HepG2 (cell line): ENCODE measurements around the gene ANXA9. TPM values are rescaled to one million over a fixed set of nuclear protein-coding genes. Genes with fewer than 3 reads are reported as not detected.

Source experiments
- ATAC-seq: fragments of 200-7000 bp; cut with Tn5 transposase; 3 replicates; pipeline ENCODE4 v1.9.1; 2020; ENCODE audit warnings: mild to moderate bottlenecking, moderate library complexity
- BruUV-seq: library from RNA; stranded (reverse); fragments of 400-500 nt; replicated peaks from 2 replicates; lab custom pipeline; 2021; lab: Mats Ljungman, UMichigan
- CTCF ChIA-PET: fragments of 300-600 bp; formaldehyde crosslinking; extraction: SDS; loops from one replicate; lab custom pipeline; 2021; ENCODE audit warnings: low total read pairs, inconsistent platforms, low intra/inter-chr PET ratio; lab: Yijun Ruan, JAX
- POLR2A ChIA-PET: fragments of 350-600 bp; sonication (Branson Sonifier 250); formaldehyde crosslinking; loops from one replicate; lab custom pipeline; 2020; ENCODE audit warnings: antibody characterized with exemption, inconsistent platforms; lab: Yijun Ruan, JAX
- DNase-seq: peaks from one replicate; pipeline ENCODE4 v3.0.0-alpha.2; 2015; ENCODE audit warnings: low spot score
- FAIRE-seq: peaks from 3 replicates; lab custom pipeline; 2011; peaks lifted over from hg19 to GRCh38; lab: Jason Lieb, UNC
- H2AFZ ChIP-seq: one replicate; pipeline ENCODE4 v1.6.1; 2011; ENCODE audit warnings: low read length, inconsistent platforms
- H3K27ac ChIP-seq: fragments of 300-600 bp; 3 replicates; pipeline ENCODE4 v1.8.0; 2011; ENCODE audit warnings: mixed run types, mild to moderate bottlenecking, mixed read lengths, low read length, inconsistent platforms; ENCODE audit not compliant: insufficient read depth; ENCODE audit errors: extremely low read length
- H3K27me3 ChIP-seq, 2 experiments: fragments of 200-600 bp in 1 of 2; 2 replicates in 1 of 2; 3 replicates in 1 of 2; pipeline versions ENCODE4 v1.6.0 to v1.8.0; 2011; ENCODE audit warnings: low read length in 2 of 2, mild to moderate bottlenecking in 2 of 2, moderate library complexity in 2 of 2, inconsistent platforms in 1 of 2; ENCODE audit not compliant: insufficient read depth in 2 of 2, control insufficient read depth in 1 of 2
- H3K36me3 ChIP-seq, 2 experiments: fragments of 200-600 bp in 1 of 2; replicated peaks in 1 of 2; 2 replicates in 1 of 2; 3 replicates in 1 of 2; pipeline versions ENCODE4 v1.5.1 to v1.8.0; 2011; ENCODE audit warnings: low read length in 2 of 2, inconsistent platforms in 1 of 2; ENCODE audit not compliant: insufficient read depth in 2 of 2, control insufficient read depth in 1 of 2
- H3K4me1 ChIP-seq: 2 replicates; pipeline ENCODE4 v1.5.1; 2012; ENCODE audit warnings: low read length, inconsistent platforms; ENCODE audit not compliant: insufficient read depth
- H3K4me2 ChIP-seq: 2 replicates; pipeline ENCODE4 v1.6.0; 2011; ENCODE audit warnings: low read depth, low read length, inconsistent platforms
- H3K4me3 ChIP-seq, 3 experiments: fragments of 200-600 bp in 1 of 3; sonication (generic), shearing (Covaris generic) in 1 of 3; replicated peaks in 1 of 3; 2 replicates each; pipeline ENCODE4 v1.5.1; 2011 to 2016; ENCODE audit warnings: low read length in 3 of 3, inconsistent platforms in 2 of 3, low read depth in 2 of 3, mild to moderate bottlenecking in 2 of 3, control low read depth in 1 of 3, mixed read lengths in 1 of 3; ENCODE audit not compliant: insufficient read depth in 1 of 3
- H3K79me2 ChIP-seq: one replicate; pipeline ENCODE4 v1.6.1; 2011; ENCODE audit warnings: low read length, inconsistent platforms; ENCODE audit not compliant: insufficient read depth
- H3K9ac ChIP-seq: 2 replicates; pipeline ENCODE4 v1.6.0; 2011; ENCODE audit warnings: mild to moderate bottlenecking, low read depth, low read length, inconsistent platforms; ENCODE audit not compliant: insufficient read depth
- H3K9me3 ChIP-seq: 2 replicates; pipeline ENCODE4 v1.5.1; 2012; ENCODE audit warnings: mild to moderate bottlenecking, low read length
- H4K20me1 ChIP-seq: 2 replicates; pipeline ENCODE4 v1.6.0; 2011; ENCODE audit warnings: inconsistent platforms, mild to moderate bottlenecking, low read length, moderate library complexity; ENCODE audit not compliant: insufficient read depth
- ATAD3A ChIP-seq: sonication (generic); formaldehyde crosslinking; IDR thresholded peaks from 2 replicates; pipeline ENCODE4 v1.4.0; 2020; ENCODE audit warnings: missing genetic modification reagents
- CSRNP1 ChIP-seq: sonication (generic); formaldehyde crosslinking; IDR thresholded peaks from 2 replicates; pipeline ENCODE4 v1.8.1; 2023; ENCODE audit warnings: mild to moderate bottlenecking, missing genetic modification reagents
- HMGA1 ChIP-seq: sonication (generic); formaldehyde crosslinking; conservative IDR thresholded peaks from 2 replicates; pipeline ENCODE4 v1.4.0; 2020; ENCODE audit warnings: missing genetic modification reagents
- NFIB ChIP-seq: sonication (generic); formaldehyde crosslinking; IDR thresholded peaks from 2 replicates; pipeline ENCODE4 v1.9.0; 2021; ENCODE audit warnings: missing genetic modification reagents, mild to moderate bottlenecking, borderline replicate concordance
- NFYC ChIP-seq: IDR thresholded peaks from 2 replicates; pipeline ENCODE4 v1.6.1; 2016; ENCODE audit warnings: missing genetic modification reagents, missing compliant biosample characterization
- NONO ChIP-seq, 2 experiments: fragments of 450-650 bp in 1 of 2; sonication (generic) in 1 of 2; formaldehyde crosslinking in 1 of 2; IDR thresholded peaks in 1 of 2; conservative IDR thresholded peaks in 1 of 2; 2 replicates each; pipeline versions ENCODE4 v1.6.1 to v1.8.0; 2017 to 2022; ENCODE audit warnings: mild to moderate bottlenecking in 1 of 2, missing genetic modification reagents in 1 of 2, moderate library complexity in 1 of 2
- NR2C2 ChIP-seq: sonication (generic); formaldehyde crosslinking; IDR thresholded peaks from 2 replicates; pipeline ENCODE4 v1.4.0; 2020; ENCODE audit warnings: missing genetic modification reagents, mild to moderate bottlenecking, moderate library complexity, borderline replicate concordance
- PRMT3 ChIP-seq: sonication (generic); formaldehyde crosslinking; IDR thresholded peaks from 2 replicates; pipeline ENCODE4 v1.8.1; 2022; ENCODE audit warnings: low read depth, mild to moderate bottlenecking, moderate library complexity, missing genetic modification reagents, borderline replicate concordance
- RBFOX2 ChIP-seq: fragments of 200-400 bp; formaldehyde crosslinking; IDR thresholded peaks from 2 replicates; pipeline ENCODE4 v1.6.1; 2017; ENCODE audit warnings: low read depth, mild to moderate bottlenecking, low read length
- SMARCC2 ChIP-seq: fragments of 450-650 bp; IDR thresholded peaks from 2 replicates; pipeline ENCODE4 v1.6.1; 2017; ENCODE audit warnings: antibody characterized with exemption, mild to moderate bottlenecking
- ZNF484 ChIP-seq: sonication (generic); formaldehyde crosslinking; IDR thresholded peaks from 2 replicates; pipeline ENCODE4 v1.5.1; 2020; ENCODE audit warnings: mild to moderate bottlenecking, low read depth, missing genetic modification reagents, borderline replicate concordance
- ZNF660 ChIP-seq: sonication (generic); formaldehyde crosslinking; IDR thresholded peaks from 2 replicates; pipeline ENCODE4 v1.5.1; 2020; ENCODE audit warnings: mild to moderate bottlenecking, low read depth, missing genetic modification reagents, borderline replicate concordance
- ZNF678 ChIP-seq: sonication (generic); formaldehyde crosslinking; IDR thresholded peaks from 2 replicates; pipeline ENCODE4 v1.4.0; 2020; ENCODE audit warnings: mild to moderate bottlenecking, missing genetic modification reagents
- ZNF839 ChIP-seq: sonication (generic); formaldehyde crosslinking; IDR thresholded peaks from 2 replicates; pipeline ENCODE4 v1.4.0; 2020; ENCODE audit warnings: missing genetic modification reagents, mild to moderate bottlenecking, borderline replicate concordance
- WGBS: methylation state at CpG from one replicate; pipeline ENCODE4 v1.1.6; 2017; ENCODE audit warnings: low lambda C conversion rate; 5-methylcytosine and 5-hydroxymethylcytosine counted together
- in situ Hi-C: cut with HindIII; loops from 2 replicates; pipeline ENCODE4 v1.10.0; 2017; ENCODE audit warnings: low pct_unique_long_range_greater_than_20kb; ENCODE audit not compliant: extremely low pct_ligation_motif_present
- intact Hi-C: fragments of 100-400 bp; cut with micrococcal nuclease; formaldehyde crosslinking; loops from one replicate; pipeline ENCODE4 v1.10.0; 2022; ENCODE audit not compliant: unreplicated experiment
- polyA plus RNA-seq, 8 experiments: library from polyadenylated mRNA; depleted of rRNA in 3 of 8; stranded (reverse) in 7 of 8; unstranded in 1 of 8; fragments of >200 nt; fragmentation: Illumina TruSeq in 4 of 8; extraction: Trizol in 4 of 8; gene quantifications; 2 replicates each; pipeline versions ENCODE4 v1.2.1 to v1.2.3, GENCODE V29; 2011 to 2016; ENCODE audit warnings: low read depth in 4 of 8, missing spikeins in 1 of 8, mixed read lengths in 1 of 8; ENCODE audit not compliant: insufficient read depth in 1 of 8
- total RNA-seq, 5 experiments: library from RNA; depleted of rRNA; stranded (reverse); fragments of >200 nt; fragmentation: Illumina TruSeq; extraction: Trizol; gene quantifications; 2 replicates each; pipeline ENCODE4 v1.2.3, GENCODE V29; 2016; ENCODE audit warnings: low read depth in 1 of 5

Gene ANXA9
- total and polyA plus RNA-seq, 2 of the 13 experiments (the other 11 are each of a cell fraction or from before 2014, with no cell fraction given) = 13.3 to 23.9 TPM

DNA sequence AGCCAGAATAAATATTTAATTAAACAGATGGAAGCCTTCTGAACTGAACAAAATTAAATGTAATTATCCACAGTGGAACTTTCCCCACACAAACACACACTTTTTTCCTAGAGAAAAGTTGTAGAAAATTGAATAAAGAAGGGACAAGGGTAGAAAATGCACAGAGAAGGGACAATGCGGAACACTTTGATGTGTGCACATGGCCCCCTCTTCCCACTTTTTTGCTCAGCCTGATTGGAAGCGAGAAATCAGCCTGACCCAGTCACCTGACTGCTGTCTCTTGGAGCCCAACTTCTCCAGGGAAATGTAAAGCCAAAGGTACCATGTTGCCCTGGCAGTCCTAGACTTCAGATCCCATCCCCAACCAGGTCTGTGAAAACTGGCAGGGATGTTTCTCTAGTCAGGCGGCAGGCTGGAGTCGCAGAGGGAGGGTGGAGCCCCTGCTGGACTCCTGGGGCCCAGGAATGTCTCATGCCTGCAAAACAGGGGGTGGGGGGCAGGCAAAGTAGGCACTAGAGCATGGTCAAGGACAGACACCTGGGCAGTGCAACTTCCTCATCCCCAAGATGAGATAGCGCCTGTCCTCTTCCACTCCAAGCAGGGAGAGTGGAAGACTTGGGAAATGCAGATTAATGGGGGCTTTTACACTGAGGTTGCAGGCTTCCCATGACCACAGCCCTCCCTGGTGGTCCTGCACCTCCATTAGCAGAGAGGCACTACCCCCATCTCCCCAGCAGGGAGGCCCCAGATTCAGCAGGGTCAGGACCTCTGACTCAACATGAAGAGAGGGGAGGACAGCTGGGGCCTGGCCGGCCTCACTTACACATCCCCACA lies 10.3 kb upstream of the ANXA9 start:
- intact Hi-C loops = loop anchor here (5.0 kb wide), 1 partner anchor 36 kb away; the partner anchor contains the start of genes MINDY1 and PRUNE1
- Histone ChIP-seq H3K27me3 (no peaks in the 10 kb centered on the region; a peak in 1 of 5 replicates), H2AFZ (no peak overlapping the region), H3K9ac (peak overlapping the region; percentile 97), H3K9me3 (no peaks in the 10 kb centered on the region), H3K4me2 (peak overlapping the region; percentile 98), H3K4me3 (peak overlapping the region; percentile 71 to 95 (median 89)), H3K79me2 (peaks cover 63% of the 10 kb centered on the region), H3K36me3 (peaks cover 15 to 26% of the 10 kb centered on the region in 2 experiments), H3K4me1 (peaks cover 64% of the 10 kb centered on the region), H4K20me1 (peaks cover 21% of the 10 kb centered on the region), H3K27ac (peak overlapping the region; percentile 96)
- ATAC-seq (peak; percentile 50), FAIRE-seq (peak; percentile 12), DNase-seq (peak; percentile 87)
- POLR2A ChIA-PET = interaction anchor here (0.6 to 10.3 kb wide), 18 partner anchors 9 to 403 kb away, joined by 3 to 114 read pairs (median 6); partner anchors contain the start of genes ANXA9, ENSA, MINDY1 and SETDB1
- no TSS peak for BruUV-seq
- CTCF ChIA-PET = interaction anchor here (2.5 kb wide), 1 partner anchor 9 kb away, joined by 18 read pairs; the partner anchor contains the start of gene ANXA9
- 3% methylated on average over 5 of the region's 6 CpGs for WGBS
- in situ Hi-C loops = no loop called here
- no peak for TF ChIP-seq ZNF678 (CRISPR knock-in tag)
- TF ChIP-seq ATAD3A (CRISPR knock-in tag) = no peak
- TF ChIP-seq NR2C2 (CRISPR knock-in tag) = peak; percentile 70; the same call in 1 of the 2 replicates
- no peak for TF ChIP-seq ZNF484 (CRISPR knock-in tag)
- TF ChIP-seq NONO (IDR thresholded peaks at IDR 0.05) = no peak
- TF ChIP-seq NONO (CRISPR knock-in tag; conservative IDR thresholded peaks at IDR 0.05) = no peak; the same call in 1 of the 2 replicates
- no peak for TF ChIP-seq PRMT3 (CRISPR knock-in tag)
- no peak for TF ChIP-seq ZNF839 (CRISPR knock-in tag)
- TF ChIP-seq CSRNP1 (CRISPR knock-in tag) = no peak
- TF ChIP-seq NFIB = no peak
- TF ChIP-seq SMARCC2 = no peak
- no peak for TF ChIP-seq HMGA1 (CRISPR knock-in tag)
- TF ChIP-seq ZNF660 (CRISPR knock-in tag) = no peak
- TF ChIP-seq RBFOX2 = peak; percentile 44
- TF ChIP-seq NFYC (CRISPR knock-in tag) = no peak
